ENCODE measurements around the gene ZDHHC22.
"Not testable (repeated sequence)": the region's sequence is repeated elsewhere in the genome, so short reads cannot be mapped to it uniquely, and the experiment has no call there.

The ZDHHC22 gene

DNA sequence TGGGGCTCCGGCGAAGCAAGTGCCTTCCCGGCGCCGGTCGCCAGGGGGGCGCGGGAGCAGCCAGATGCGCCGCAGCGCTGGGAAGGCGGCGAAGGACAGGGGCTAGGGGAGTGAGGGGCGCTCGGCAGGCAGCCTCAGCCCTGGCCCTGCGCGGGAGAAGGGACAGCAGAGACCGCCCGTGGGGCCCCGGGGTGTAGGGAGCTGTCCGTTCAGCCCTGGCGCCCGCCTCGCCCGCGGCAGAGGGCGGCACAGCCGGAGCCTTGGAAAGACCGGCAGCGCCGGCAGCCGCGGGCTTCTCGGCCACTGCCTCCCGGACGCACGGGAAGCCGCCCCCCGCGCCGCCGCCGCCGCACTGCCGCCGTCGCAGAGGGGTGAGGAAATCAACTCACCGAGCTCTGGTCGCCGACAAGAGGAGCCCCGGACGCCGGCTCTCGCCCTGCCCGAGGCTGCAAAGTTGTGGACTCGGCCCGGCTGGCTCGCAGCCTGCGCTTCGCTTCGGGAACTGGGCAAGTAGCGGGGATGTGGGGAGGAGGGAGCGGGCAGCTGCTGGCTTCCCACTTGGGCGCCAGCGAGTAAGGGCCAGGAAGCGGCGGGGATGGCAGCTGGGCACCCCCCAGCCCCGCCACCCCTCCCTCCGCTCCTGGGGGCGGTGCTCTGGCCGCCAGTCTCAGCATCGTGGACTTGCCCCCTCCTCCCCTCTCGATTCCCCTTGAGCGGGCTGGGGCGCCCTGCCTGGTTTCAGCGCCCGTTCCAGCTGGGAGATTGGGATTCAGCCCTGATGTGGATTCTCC, at the start of gene ZDHHC22:
ZDHHC22 (minus strand) TSS at position 578 of the 791 bp plus-strand sequence. CDS start 2,053 bp downstream, outside the sequence.
- no peak for DNase-seq

GRCh38 chr14:77190977-77191376, 49.4 kb upstream of the ZDHHC22 start:
- no peak for DNase-seq

DNA sequence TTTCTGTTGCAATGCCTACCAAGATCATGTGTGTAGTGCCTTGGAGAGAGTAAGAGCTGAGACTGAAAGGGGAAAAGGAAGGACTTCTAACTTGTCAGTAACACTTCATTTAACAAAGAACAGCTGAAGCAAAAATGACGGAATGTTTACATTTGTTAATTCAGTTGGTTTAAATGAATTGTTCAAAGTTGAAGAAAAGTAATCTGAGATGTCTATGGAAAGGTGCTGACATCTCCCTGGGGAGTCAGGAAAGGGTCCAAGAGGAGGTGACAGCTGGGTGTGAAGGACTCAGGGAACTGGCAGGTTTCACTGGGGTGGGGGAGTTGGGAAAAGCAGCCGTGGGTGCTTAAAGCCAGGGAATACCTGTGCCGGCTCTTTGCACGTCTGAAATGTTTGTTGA, 47.9 kb upstream of the ZDHHC22 start:
- no peak for DNase-seq

GRCh38 chr14:77187649-77188012, 46.0 kb upstream of the ZDHHC22 start:
- no peak for DNase-seq

- DNase-seq = no peak
Observed at GRCh38 chr14:77186911-77187648, 45.5 kb upstream of the ZDHHC22 start.

GRCh38 chr14:77185093-77185465, 43.5 kb upstream of the ZDHHC22 start:
- no peak for DNase-seq

GRCh38 chr14:77184396-77185092, 43.0 kb upstream of the ZDHHC22 start:
- DNase-seq = peak; percentile 50

- DNase-seq = no peak
Observed at GRCh38 chr14:77183896-77184295, 42.3 kb upstream of the ZDHHC22 start.

DNA sequence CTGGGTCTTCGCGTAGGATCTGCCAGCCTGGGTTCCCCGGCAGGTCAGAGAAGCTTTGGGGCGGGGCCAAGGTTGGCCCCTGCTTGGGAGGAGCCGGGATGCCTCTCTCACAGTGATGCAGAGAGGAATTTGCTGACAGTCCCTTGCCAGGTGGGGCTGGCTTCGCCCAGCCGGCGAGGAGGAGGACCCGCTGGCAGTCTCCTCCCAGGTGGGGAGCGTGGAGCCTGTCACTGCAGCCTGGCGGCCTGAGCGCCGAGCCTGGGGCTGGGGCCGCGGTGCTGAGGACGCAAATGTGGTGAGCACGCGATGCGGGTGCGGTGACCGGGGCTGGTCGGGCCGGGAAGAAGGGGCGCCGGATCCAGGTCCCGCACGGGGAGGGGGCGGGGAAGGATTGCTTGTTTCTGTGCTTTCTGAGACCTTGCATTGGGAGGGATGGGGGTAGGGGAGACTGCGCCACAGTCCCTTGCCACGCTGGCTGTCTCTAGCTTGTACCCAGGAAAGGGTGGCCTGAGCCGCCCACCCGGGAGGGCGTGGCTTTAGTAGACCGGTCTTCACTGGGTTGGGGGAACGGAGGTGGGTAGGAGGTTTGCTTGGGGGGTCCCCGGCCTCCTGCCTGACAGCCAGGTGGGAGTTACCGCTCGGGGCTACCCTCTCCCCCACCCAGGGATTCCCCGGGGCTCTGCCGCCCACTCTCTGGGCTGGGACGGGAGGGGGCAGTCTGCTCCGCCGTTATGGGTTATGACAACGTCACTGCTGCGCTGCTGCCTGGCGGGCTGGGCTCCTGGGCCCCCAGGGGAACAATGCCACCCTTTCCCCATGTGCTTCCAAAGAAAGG, 40.2 kb upstream of the ZDHHC22 start, which contains the start of gene TMEM63C:
TMEM63C (plus strand) TSS at position 196 of the 835 bp plus-strand sequence. CDS start 37,016 bp downstream, outside the sequence.
- DNase-seq = no peak

DNA sequence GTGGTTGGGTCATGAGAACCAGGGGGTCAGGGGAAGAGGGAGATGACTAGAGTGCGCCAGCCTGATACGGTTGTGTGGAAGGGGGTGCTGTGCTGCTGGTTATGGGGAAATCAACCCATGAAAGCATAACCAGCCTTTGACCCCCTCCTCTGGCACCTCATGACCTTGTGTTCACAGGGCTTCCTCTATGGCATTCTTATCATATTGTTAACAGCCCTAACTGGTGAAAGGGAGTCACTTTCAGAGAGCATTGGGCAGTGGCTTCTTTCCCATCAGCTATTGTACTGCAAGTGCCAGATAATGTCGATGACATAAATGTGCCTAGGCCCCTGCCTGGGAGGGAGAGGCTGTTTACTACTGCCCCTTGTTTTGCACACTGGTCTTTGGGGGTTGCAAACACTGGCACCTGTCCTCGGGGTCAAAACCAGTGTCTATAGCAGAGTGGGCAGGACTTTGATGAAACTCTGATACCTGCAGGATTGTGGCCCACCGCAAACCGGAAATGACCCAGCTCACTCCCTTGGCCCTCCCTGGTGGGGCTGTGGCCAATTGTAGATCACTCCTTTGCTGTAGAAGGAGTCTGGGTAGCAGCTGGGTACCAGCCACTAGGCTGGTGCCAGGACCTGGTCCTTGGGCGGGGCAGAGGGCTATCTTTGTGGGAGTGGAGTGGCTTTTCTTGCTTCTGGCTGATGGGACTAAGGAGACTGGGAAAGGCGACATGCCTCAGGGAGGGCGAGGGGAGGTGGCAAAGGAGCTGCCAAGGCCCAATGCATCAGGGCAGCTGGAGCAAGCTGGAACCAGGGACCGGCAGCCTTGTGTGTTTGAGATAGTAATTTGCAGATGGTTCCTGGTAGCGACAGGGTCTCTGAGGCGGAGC, 39.4 kb upstream of the ZDHHC22 start:
- no peak for DNase-seq

DNA sequence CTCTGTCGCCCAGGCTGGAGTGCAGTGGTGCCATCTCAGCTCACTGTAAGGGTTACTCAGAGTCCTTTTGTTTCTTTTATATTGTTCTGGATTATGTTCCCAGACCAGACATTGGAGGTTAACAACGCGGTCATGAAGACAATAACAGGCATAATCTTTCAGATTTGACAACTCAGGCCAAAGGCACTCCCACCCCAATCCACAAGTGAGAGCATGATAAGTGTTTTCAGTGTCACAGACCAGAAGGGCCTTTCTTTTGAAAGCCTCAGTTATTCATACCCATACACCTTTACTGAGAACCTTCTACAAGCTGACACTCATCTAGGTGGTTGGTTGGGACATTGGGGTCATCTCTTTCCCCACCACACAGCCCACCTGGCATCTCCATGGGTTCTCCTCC, 37.1 kb upstream of the ZDHHC22 start:
- DNase-seq = no peak

DNA sequence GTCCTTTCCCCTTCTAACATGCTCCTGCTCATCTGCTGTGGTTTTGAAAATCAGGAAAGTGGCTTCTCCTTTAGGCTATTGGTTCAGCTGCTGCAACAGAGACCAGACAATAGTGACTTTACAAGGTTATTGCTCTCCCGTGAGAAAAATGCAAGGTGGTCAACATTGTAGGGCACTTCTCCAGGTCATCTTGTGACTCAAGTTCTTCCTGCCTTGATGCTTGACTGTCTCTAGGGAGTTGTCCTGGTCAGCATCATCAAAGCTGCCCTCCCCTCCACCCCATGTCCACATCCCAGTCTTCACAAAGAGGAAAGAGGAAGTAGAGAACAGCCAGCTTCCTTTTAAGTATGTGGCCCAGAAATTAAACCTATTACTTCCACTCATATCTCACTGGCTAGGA, 36.1 kb upstream of the ZDHHC22 start:
- DNase-seq = peak; percentile 28

- DNase-seq = no peak
Observed at GRCh38 chr14:77175843-77176242, 34.3 kb upstream of the ZDHHC22 start.

DNA sequence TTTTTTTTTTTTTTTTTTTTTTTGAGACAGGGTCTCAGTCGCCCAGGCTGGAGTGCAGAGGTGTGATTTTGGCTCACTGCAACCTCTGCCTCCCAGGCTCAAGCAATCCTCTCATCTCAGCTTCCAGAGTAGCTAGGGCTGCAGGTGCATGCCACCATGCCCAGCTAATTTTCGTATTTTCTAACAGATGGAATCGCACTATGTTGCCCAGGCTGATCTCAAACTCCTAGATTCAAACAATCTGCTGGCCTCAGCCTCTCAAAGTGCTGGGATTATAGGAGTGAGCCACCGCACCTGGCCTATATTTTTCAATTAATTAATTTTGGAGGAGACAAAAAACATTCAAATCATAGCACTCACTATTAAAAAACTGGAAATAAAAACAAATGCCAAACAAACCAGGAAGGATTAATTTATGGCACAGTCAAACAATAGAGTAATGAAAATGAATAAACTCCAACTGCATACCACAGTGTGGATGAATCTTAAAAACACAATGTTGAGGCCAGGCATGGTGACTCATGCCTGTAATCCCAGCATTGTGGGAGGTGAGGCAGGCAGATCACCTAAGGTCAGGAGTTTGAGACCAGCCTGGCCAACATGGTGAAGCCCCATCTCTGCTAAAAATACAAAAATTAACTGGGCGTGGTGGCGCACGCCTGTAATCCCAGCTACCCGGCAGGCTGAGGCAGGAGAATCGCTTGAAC, 32.5 kb upstream of the ZDHHC22 start:
- not testable (repeated sequence) for DNase-seq

- no peak for DNase-seq
Observed at GRCh38 chr14:77172916-77173315, 31.3 kb upstream of the ZDHHC22 start.

DNA sequence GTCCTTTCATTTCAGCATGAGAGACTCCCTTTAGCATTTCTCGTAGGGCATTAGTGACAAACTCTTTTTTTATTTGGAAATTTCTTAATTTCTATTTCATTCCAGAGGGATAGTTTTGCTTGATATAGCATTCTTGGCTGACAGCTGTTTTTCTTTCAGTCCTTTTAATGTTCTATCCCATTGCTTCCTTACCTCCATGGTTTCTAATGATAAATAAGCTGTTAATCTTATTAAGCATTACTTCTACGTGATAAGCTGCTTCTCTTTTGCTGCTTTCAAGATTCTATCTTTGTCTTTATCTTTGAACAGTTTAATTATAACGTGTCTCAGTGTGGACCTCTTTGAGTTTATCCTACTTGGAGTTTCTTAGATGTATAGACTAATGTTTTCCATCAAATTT, 28.5 kb upstream of the ZDHHC22 start:
- DNase-seq = no peak

GRCh38 chr14:77161011-77161410, 19.4 kb upstream of the ZDHHC22 start:
- DNase-seq = no peak

- no peak for DNase-seq
Observed at GRCh38 chr14:77158882-77159255, 17.3 kb upstream of the ZDHHC22 start.

- DNase-seq = no peak
Observed at GRCh38 chr14:77158175-77158881, 16.7 kb upstream of the ZDHHC22 start.

- DNase-seq = no peak
Observed at GRCh38 chr14:77157740-77158139, 16.1 kb upstream of the ZDHHC22 start.

All from inflammatory macrophage treated with lipopolysaccharide for 4 hours (primary cell).